Glomerular endothelial cell (primary cell): ENCODE data around the gene RPRD1B. TPM values are rescaled to one million over a fixed set of nuclear protein-coding genes. Genes with fewer than 3 reads are reported as not detected.

ENCODE experiments used
- DNase-seq: peaks from one replicate; pipeline ENCODE4 v3.0.0-alpha.2; 2011; ENCODE audit warnings: low read depth, low spot score; ENCODE audit errors: extremely low read depth
- total RNA-seq: library from RNA; depleted of rRNA; stranded (reverse); fragments of >200 nt; gene quantifications from 2 replicates; pipeline ENCODE4 v1.2.3, GENCODE V29; 2015

RPRD1B gene
- total RNA-seq, 1 donor from 2014 or later, result 19.7 TPM

- no peak for DNase-seq
Measured at GRCh38 chr20:38115896-38116295, 82.3 kb downstream of the RPRD1B start.

GRCh38 chr20:38116409-38117165, 83.0 kb downstream of the RPRD1B start:
- DNase-seq, result no peak

GRCh38 chr20:38117205-38117604, 83.7 kb downstream of the RPRD1B start:
- no peak for DNase-seq

GRCh38 chr20:38117635-38118034, 84.1 kb downstream of the RPRD1B start:
- DNase-seq, result peak; percentile 63

- DNase-seq, result no peak
Measured at GRCh38 chr20:38119446-38119845, 85.9 kb downstream of the RPRD1B start.

- no peak for DNase-seq
Measured at GRCh38 chr20:38120625-38120988, 87.1 kb downstream of the RPRD1B start.

GRCh38 chr20:38121741-38122140, 88.2 kb downstream of the RPRD1B start:
- DNase-seq, result no peak

- no peak for DNase-seq
Measured at GRCh38 chr20:38123021-38123587, 89.6 kb downstream of the RPRD1B start.

GRCh38 chr20:38125157-38126056, 91.9 kb downstream of the RPRD1B start:
- DNase-seq, result no peak

GRCh38 chr20:38126146-38126921, 92.8 kb downstream of the RPRD1B start:
- no peak for DNase-seq

- DNase-seq, result no peak
Measured at GRCh38 chr20:38126932-38127621, 93.5 kb downstream of the RPRD1B start.

- no peak for DNase-seq
Measured at GRCh38 chr20:38127920-38128528, 94.5 kb downstream of the RPRD1B start.

GRCh38 chr20:38128691-38129090, 95.1 kb downstream of the RPRD1B start:
- DNase-seq, result no peak

GRCh38 chr20:38129248-38129865, 95.8 kb downstream of the RPRD1B start:
- no peak for DNase-seq

GRCh38 chr20:38129893-38130609, 96.5 kb downstream of the RPRD1B start:
- DNase-seq, result no peak

- no peak for DNase-seq
Measured at GRCh38 chr20:38130687-38131587, 97.4 kb downstream of the RPRD1B start.

GRCh38 chr20:38131588-38132121, 98.1 kb downstream of the RPRD1B start:
- DNase-seq, result no peak
